ENCODE results near the gene VWA3B.

The VWA3B gene

DNA sequence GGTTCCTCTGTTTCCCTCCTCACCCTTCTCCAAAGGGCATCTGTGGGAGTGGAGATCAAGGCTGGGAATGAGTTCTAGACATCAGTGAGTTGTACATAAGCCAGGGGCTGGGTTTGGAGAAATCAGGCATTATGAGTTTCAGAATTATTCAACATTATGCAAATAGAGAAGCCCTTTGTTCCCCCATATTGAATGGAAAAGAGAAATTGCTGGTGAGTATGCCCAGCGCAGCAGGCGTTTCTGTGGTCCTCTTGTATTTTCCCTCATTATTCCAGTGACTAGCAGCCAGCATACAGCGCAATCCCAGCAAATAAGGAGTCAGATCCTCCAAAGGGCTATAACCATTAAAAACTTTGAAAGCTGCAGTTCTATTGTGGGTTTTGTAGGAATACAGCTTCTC is 94.4 kb downstream of the VWA3B start:
- H3K36me3 ChIP-seq = no peaks in the 10 kb centered on the region
- H3K4me3 ChIP-seq (ENCODE audit: low read depth in 1 of 2, low read length in 1 of 2) = no peak overlapping the region
- H3K27ac ChIP-seq = no peak overlapping the region
- H3K27me3 ChIP-seq = peaks cover 43% of the 10 kb centered on the region
- TF ChIP-seq, protein P1, sequence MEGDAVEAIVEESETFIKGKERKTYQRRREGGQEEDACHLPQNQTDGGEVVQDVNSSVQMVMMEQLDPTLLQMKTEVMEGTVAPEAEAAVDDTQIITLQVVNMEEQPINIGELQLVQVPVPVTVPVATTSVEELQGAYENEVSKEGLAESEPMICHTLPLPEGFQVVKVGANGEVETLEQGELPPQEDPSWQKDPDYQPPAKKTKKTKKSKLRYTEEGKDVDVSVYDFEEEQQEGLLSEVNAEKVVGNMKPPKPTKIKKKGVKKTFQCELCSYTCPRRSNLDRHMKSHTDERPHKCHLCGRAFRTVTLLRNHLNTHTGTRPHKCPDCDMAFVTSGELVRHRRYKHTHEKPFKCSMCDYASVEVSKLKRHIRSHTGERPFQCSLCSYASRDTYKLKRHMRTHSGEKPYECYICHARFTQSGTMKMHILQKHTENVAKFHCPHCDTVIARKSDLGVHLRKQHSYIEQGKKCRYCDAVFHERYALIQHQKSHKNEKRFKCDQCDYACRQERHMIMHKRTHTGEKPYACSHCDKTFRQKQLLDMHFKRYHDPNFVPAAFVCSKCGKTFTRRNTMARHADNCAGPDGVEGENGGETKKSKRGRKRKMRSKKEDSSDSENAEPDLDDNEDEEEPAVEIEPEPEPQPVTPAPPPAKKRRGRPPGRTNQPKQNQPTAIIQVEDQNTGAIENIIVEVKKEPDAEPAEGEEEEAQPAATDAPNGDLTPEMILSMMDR (IDR thresholded peaks at IDR 0.05) = no peak
- no peaks in the 10 kb centered on the region for H3K4me1 ChIP-seq (ENCODE audit: control insufficient read depth in 1 of 2, insufficient read depth in 1 of 2, low read depth in 1 of 2, low read length in 1 of 2)
- H3K9me3 ChIP-seq = no peaks in the 10 kb centered on the region

DNA sequence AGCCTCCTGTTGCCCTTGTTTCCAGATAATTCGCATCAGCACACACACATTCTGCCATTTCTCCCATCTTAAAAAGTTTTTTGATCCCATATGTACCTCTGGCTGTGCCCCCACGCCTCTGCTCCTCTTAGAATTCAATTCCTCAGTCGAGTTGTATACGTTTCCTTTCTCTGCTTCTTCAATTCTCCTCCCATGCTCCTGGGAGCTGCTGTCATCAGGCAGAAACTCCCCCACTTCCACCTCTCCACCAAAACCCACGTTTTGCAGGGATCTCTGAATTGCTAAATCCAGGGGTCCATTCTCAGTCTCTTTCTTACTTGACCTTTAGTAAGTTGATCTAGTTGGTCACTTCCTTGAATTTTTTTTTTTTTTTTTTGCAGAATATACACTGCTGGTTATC is 98.8 kb downstream of the VWA3B start:
- Histone ChIP-seq H3K36me3 (no peaks in the 10 kb centered on the region), H3K27me3 (peaks cover 19% of the 10 kb centered on the region), H3K4me3 (ENCODE audit: low read depth in 1 of 2, low read length in 1 of 2) (no peak overlapping the region), H3K27ac (no peak overlapping the region), H3K9me3 (no peaks in the 10 kb centered on the region), H3K4me1 (ENCODE audit: control insufficient read depth in 1 of 2, insufficient read depth in 1 of 2, low read depth in 1 of 2, low read length in 1 of 2) (no peaks in the 10 kb centered on the region)
- TF ChIP-seq, protein P1 (IDR thresholded peaks at IDR 0.05) = no peak

DNA sequence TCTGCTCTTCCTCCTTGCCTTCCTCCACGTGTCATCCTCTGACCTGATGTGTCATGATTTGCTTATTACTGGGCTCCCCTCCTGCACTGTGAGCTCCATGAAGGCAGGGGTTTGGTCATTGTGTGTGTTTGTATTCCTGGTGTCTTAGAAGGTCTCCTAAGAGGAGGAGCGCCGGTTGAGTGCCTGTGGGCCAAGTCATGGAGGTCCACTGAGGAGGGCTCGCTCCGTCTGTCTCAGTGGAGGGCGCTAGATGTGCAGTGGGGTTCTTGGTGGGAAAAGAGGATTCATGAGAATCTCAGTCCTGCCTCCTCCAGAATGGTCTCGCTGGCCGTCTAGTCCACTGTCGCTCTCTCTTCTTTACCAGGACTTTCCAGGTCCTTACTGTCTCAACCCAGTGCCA is 100.2 kb downstream of the VWA3B start:
- Histone ChIP-seq H3K4me1 (ENCODE audit: control insufficient read depth in 1 of 2, insufficient read depth in 1 of 2, low read depth in 1 of 2, low read length in 1 of 2) (no peaks in the 10 kb centered on the region), H3K27me3 (peaks cover 19% of the 10 kb centered on the region), H3K9me3 (no peaks in the 10 kb centered on the region), H3K4me3 (ENCODE audit: low read depth in 1 of 2, low read length in 1 of 2) (no peak overlapping the region), H3K27ac (no peak overlapping the region), H3K36me3 (no peaks in the 10 kb centered on the region)
- TF ChIP-seq, protein P1 (IDR thresholded peaks at IDR 0.05) = no peak

DNA sequence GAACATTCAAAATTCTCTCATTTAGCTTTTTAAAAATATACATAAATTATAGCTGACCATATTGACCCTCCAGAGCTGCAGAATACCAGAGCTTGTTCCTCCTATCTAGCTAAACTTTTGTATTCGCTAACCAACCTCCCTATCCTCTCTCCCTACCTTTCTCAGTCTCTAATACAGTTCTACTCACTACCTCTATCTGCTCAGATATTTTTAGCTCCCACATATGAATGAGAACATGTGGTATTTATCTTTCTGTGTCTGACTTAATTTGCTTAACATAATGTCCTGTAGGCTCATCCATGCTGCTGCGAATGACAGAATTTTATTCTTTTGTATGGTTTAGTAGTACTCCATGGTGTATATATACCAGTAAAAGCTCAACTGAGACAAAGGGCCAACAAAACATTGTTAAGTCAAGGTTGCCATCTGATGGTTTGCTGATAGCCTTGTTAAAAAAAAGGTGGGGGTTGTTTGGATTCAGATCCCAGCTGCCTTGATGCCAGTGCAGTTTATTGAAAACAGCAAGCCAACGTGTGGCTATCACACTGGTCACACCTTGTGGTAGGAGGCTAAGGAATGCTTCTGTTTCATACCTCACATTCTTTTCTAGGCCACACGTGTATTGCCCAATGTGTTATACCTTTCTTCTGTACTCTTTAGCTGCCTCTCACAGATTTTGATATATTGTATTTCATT is 101.5 kb downstream of the VWA3B start:
- Histone ChIP-seq H3K4me3 (ENCODE audit: low read depth in 1 of 2, low read length in 1 of 2) (no peak overlapping the region), H3K9me3 (no peaks in the 10 kb centered on the region), H3K4me1 (ENCODE audit: control insufficient read depth in 1 of 2, insufficient read depth in 1 of 2, low read depth in 1 of 2, low read length in 1 of 2) (no peaks in the 10 kb centered on the region), H3K36me3 (no peaks in the 10 kb centered on the region), H3K27ac (no peak overlapping the region), H3K27me3 (peaks cover 19% of the 10 kb centered on the region)
- TF ChIP-seq, protein P1 (IDR thresholded peaks at IDR 0.05) = no peak

DNA sequence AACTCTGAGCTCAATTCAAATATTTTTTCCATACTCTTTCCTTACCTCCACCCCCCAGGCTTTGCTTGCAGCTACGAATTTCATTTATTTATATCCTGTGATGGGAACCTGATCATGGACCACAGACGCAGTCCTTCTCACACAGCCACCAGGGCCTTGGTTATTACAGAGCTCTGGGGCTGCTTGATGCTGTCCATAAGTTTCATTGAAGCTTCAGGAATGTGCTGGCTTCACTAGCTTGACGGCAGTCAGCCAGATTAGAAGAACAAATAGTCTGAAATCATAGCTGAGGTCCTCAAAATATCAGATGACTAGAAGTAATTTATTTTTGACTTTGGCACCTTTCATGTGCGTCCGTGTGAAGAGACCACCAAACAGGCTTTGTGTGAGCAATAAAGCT is 104.9 kb downstream of the VWA3B start:
- Histone ChIP-seq H3K36me3 (no peaks in the 10 kb centered on the region), H3K4me1 (ENCODE audit: control insufficient read depth in 1 of 2, insufficient read depth in 1 of 2, low read depth in 1 of 2, low read length in 1 of 2) (no peaks in the 10 kb centered on the region), H3K4me3 (ENCODE audit: low read depth in 1 of 2, low read length in 1 of 2) (no peak overlapping the region), H3K9me3 (no peaks in the 10 kb centered on the region), H3K27me3 (peaks cover 41% of the 10 kb centered on the region), H3K27ac (no peak overlapping the region)
- TF ChIP-seq, protein P1 (IDR thresholded peaks at IDR 0.05) = no peak

Data from neutrophil (primary cell).